Transverse colon (tissue), 4 donors: Measurements from ENCODE around the gene CDKAL1.

Experiments
- CTCF ChIP-seq, 5 experiments: fragments of 200-600 bp in 3 of 5; fragments of 450-650 bp in 2 of 5; sonication (generic) in 3 of 5; IDR thresholded peaks; 1 replicate in 2 of 5; 2 replicates in 3 of 5; pipeline ENCODE4 v1.5.1; 2016 to 2017; ENCODE audit warnings: antibody characterized with exemption in 5 of 5, inconsistent platforms in 3 of 5, mild to moderate bottlenecking in 2 of 5, moderate library complexity in 1 of 5
- EP300 ChIP-seq: sonication (generic); formaldehyde crosslinking; IDR thresholded peaks from one replicate; pipeline ENCODE4 v1.6.1; 2017; ENCODE audit warnings: antibody characterized with exemption, low read depth
- POLR2A ChIP-seq: fragments of 450-650 bp; IDR thresholded peaks from one replicate; pipeline ENCODE4 v1.6.1; 2016; ENCODE audit warnings: antibody characterized with exemption, mild to moderate bottlenecking, moderate library complexity
- POLR2AphosphoS5 ChIP-seq, 3 donors: sonication (generic); formaldehyde crosslinking; IDR thresholded peaks; one replicate each; pipeline ENCODE4 v1.6.1; 2016; ENCODE audit warnings: antibody characterized with exemption in 3 of 3

- TF ChIP-seq CTCF (IDR thresholded peaks at IDR 0.05) (no peak), POLR2A (no peak), POLR2AphosphoS5 (IDR thresholded peaks at IDR 0.05) (no peak), EP300 (no peak)
Observed at GRCh38 chr6:20700375-20700774, 166.1 kb downstream of the CDKAL1 start.
